SU-DHL-6 (cell line): ENCODE measurements around the gene SCN5A.

ENCODE experiments used
- H2AFZ ChIP-seq: fragments of 200-600 bp; sonication (generic); 2 replicates; pipeline ENCODE4 v1.6.1; 2014; ENCODE audit warnings: low read depth, mild to moderate bottlenecking, moderate library complexity, mixed read lengths, antibody characterized with exemption, low read length; ENCODE audit not compliant: severe bottlenecking
- H3F3A ChIP-seq: fragments of 200-600 bp; shearing (Covaris generic); 2 replicates; pipeline ENCODE4 v1.6.0; 2016; ENCODE audit warnings: antibody characterized with exemption, mild to moderate bottlenecking; ENCODE audit not compliant: insufficient read depth
- H3K27ac ChIP-seq: fragments of 200-600 bp; sonication (generic); 2 replicates; pipeline ENCODE4 v1.5.1; 2016; ENCODE audit warnings: low read depth, mild to moderate bottlenecking, low read length, moderate library complexity, mixed read lengths
- H3K27me3 ChIP-seq: fragments of 200-600 bp; sonication (generic), shearing (Covaris generic); 2 replicates; pipeline ENCODE4 v1.6.0; 2014; ENCODE audit warnings: mild to moderate bottlenecking, low read length
- H3K36me3 ChIP-seq: fragments of 200-600 bp; sonication (generic); 2 replicates; pipeline ENCODE4 v1.6.1; 2014; ENCODE audit warnings: mild to moderate bottlenecking, low read length, mixed read lengths
- H3K4me2 ChIP-seq: fragments of 300-600, 200-600 bp; shearing (Covaris generic), sonication (generic); 2 replicates; pipeline ENCODE4 v1.6.0; 2014; ENCODE audit warnings: low read length, low read depth, mild to moderate bottlenecking; ENCODE audit not compliant: poor library complexity, severe bottlenecking
- H3K4me3 ChIP-seq: fragments of 200-600 bp; sonication (generic); 2 replicates; pipeline ENCODE4 v1.5.1; 2014; ENCODE audit warnings: antibody characterized with exemption, low read length, mild to moderate bottlenecking, mixed read lengths; ENCODE audit not compliant: insufficient read depth, poor library complexity, severe bottlenecking
- H3K79me2 ChIP-seq: fragments of 200-600 bp; sonication (generic); 2 replicates; pipeline ENCODE4 v1.6.1; 2014; ENCODE audit warnings: mild to moderate bottlenecking, low read length, moderate library complexity; ENCODE audit not compliant: insufficient read depth
- H3K9ac ChIP-seq: fragments of 200-600 bp; sonication (generic); 2 replicates; pipeline ENCODE4 v1.7.0; 2014; ENCODE audit warnings: mild to moderate bottlenecking, low read length
- H3K9me2 ChIP-seq: fragments of 200-600 bp; sonication (generic); replicated peaks from 2 replicates; pipeline ENCODE4 v1.6.1; 2014; ENCODE audit warnings: low read length; ENCODE audit not compliant: insufficient read depth
- H3K9me3 ChIP-seq: fragments of 200-600 bp; sonication (generic); 2 replicates; pipeline ENCODE4 v1.6.1; 2014; ENCODE audit warnings: low read length, mixed read lengths; ENCODE audit not compliant: insufficient read depth
- H4K20me1 ChIP-seq: fragments of 200-600 bp; sonication (generic); 2 replicates; pipeline ENCODE4 v1.6.1; 2014; ENCODE audit warnings: low read depth, mild to moderate bottlenecking, antibody characterized with exemption, low read length, moderate library complexity, mixed read lengths
- EZH2phosphoT487 ChIP-seq: fragments of 200-600 bp; sonication (generic), shearing (Covaris generic); conservative IDR thresholded peaks from 2 replicates; pipeline ENCODE4 v1.6.1; 2018; ENCODE audit warnings: mild to moderate bottlenecking, antibody characterized with exemption, low read length, moderate library complexity, mixed read lengths
- TF ChIP-seq, protein P1 (sequence below): fragments of 200-600 bp; sonication (generic); IDR thresholded peaks from one replicate; pipeline ENCODE4 v1.5.1; 2017; ENCODE audit warnings: antibody characterized with exemption, mild to moderate bottlenecking, low read length, moderate library complexity; ENCODE audit not compliant: insufficient read depth, poor library complexity, severe bottlenecking

SCN5A gene

DNA sequence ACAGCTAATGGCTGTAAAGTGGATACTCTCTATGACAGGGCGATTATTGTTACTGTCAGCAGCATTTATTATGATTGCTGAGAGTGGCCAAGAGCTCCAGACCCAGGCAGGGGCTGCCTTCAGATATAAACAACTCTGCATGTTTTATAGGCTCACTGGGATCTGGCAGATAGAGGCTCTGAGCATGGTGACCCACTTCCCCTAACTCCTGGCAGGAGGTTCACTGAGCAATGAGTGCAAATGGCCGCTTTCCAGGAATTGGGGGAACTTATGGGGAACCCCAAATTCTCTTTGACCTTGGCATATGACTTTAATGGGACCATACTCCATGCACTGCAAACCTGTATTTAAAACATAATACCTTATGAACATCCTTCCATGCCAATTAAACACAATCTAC is 59.0 kb downstream of the SCN5A start:
- Histone ChIP-seq H3K27ac (no peak overlapping the region), H3K9me3 (no peaks in the 10 kb centered on the region), H3K27me3 (no peaks in the 10 kb centered on the region)

DNA sequence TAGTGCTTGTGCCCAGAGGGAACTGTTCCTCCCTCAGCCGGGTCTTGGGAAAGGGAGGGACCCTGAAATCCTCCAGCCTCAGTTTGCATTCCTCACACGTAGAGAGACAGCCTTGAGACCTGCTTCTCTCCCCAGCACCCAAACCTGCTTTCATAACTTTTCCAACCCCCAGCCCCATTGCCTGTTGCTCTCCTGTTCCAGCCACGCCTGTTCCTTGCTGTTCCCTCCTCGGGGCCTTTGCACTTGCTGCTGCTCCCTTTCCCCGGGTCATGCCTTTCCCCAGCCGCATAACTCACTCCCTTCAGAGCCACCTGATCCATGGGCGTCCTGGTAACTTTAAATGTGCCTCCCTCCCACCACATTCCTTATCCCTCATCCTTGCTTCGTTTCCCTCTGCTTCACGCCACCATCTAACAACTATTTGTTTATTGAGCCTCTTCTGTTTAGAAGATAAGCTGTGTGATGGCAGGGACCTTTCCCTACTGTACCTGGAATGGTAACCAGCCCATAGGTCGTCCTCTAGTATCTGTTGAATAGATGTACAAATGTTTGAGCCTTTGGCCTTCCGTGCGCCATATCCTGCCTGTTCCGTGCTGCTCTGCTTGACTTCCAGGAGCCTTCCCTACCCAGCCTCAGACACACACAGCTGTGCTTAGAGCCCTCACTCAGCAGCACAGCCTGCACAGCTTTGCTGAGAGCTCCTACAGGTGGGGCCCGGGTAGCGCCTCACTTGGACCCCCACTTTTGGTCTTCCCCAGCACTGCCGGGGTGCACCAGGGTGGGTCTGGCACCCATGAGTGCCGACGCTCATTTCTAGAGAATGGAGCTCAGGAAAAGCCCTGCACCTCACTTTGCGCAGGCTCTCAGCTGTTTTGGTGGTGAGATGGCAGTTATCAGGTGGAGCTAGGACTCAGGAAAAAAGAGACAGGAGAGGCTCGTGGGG is 60.2 kb downstream of the SCN5A start:
- Histone ChIP-seq H3K9ac (no peak overlapping the region), H3K4me2 (no peak overlapping the region), H3K9me3 (no peaks in the 10 kb centered on the region), H3F3A (no peaks in the 10 kb centered on the region), H3K27me3 (no peaks in the 10 kb centered on the region), H3K27ac (no peak overlapping the region), H2AFZ (no peak overlapping the region), H3K4me3 (no peak overlapping the region), H4K20me1 (no peaks in the 10 kb centered on the region), H3K9me2 (no peaks in the 10 kb centered on the region), H3K36me3 (no peaks in the 10 kb centered on the region), H3K79me2 (no peaks in the 10 kb centered on the region)
- TF ChIP-seq EZH2phosphoT487 = no peak
- TF ChIP-seq, protein P1, sequence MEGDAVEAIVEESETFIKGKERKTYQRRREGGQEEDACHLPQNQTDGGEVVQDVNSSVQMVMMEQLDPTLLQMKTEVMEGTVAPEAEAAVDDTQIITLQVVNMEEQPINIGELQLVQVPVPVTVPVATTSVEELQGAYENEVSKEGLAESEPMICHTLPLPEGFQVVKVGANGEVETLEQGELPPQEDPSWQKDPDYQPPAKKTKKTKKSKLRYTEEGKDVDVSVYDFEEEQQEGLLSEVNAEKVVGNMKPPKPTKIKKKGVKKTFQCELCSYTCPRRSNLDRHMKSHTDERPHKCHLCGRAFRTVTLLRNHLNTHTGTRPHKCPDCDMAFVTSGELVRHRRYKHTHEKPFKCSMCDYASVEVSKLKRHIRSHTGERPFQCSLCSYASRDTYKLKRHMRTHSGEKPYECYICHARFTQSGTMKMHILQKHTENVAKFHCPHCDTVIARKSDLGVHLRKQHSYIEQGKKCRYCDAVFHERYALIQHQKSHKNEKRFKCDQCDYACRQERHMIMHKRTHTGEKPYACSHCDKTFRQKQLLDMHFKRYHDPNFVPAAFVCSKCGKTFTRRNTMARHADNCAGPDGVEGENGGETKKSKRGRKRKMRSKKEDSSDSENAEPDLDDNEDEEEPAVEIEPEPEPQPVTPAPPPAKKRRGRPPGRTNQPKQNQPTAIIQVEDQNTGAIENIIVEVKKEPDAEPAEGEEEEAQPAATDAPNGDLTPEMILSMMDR = no peak

More for the DNA sequence above, 59.0 kb downstream of the SCN5A start:
- Histone ChIP-seq H3F3A (no peaks in the 10 kb centered on the region), H3K79me2 (no peaks in the 10 kb centered on the region), H2AFZ (no peak overlapping the region), H3K9me2 (no peaks in the 10 kb centered on the region), H3K36me3 (no peaks in the 10 kb centered on the region), H3K9ac (no peak overlapping the region), H3K4me3 (no peak overlapping the region), H3K4me2 (no peak overlapping the region), H4K20me1 (no peaks in the 10 kb centered on the region)
- TF ChIP-seq, protein P1 = no peak
- TF ChIP-seq EZH2phosphoT487 = no peak

DNA sequence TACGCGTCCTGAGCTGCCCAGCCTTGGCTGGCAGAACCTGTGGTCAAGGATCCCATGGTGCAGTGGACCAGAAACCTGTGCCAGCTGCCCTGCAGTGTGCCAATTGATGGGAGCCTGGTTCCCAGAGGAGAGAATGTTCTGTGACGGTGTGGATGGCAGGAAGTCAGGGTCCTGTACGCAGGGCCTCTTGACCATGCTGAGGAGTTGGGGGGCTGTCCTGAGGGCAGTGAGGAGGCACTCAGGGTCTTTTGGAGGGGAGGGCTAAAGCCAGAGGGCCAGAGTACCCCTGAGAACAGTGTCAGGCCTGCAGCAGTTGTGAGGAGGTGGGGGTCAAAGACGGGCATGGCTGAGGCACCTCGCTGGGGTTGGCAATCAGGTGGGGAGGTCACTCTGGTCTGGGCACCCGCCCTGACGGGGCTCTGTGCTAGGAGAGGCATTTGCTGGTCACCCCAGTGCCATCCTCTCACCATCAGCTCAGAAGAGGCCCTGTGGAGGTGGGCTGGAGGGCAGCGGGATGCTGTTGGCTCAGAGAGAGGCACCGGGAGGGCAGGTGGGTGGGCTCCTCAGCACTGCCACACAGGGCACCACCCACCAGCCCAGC is 61.0 kb downstream of the SCN5A start:
- no peak overlapping the region for H3K27ac ChIP-seq
- TF ChIP-seq, protein P1 = no peak
- no peak for TF ChIP-seq EZH2phosphoT487
- H3K27me3 ChIP-seq = no peaks in the 10 kb centered on the region
- H3K36me3 ChIP-seq = no peaks in the 10 kb centered on the region
- H3K4me3 ChIP-seq = no peak overlapping the region
- no peaks in the 10 kb centered on the region for H3K79me2 ChIP-seq
- no peaks in the 10 kb centered on the region for H4K20me1 ChIP-seq
- H3K4me2 ChIP-seq = no peak overlapping the region
- H3K9ac ChIP-seq = no peak overlapping the region
- H2AFZ ChIP-seq = no peak overlapping the region
- no peaks in the 10 kb centered on the region for H3K9me2 ChIP-seq
- no peaks in the 10 kb centered on the region for H3F3A ChIP-seq
- no peaks in the 10 kb centered on the region for H3K9me3 ChIP-seq
